ENCODE data around the gene BRSK2.

BRSK2 gene

GRCh38 chr11:1496091-1496760 lies 106.5 kb downstream of the BRSK2 start:
- no peak for DNase-seq
- H3K9me3 ChIP-seq (ENCODE audit: control insufficient read depth, low read length), result no peaks in the 10 kb centered on the region
- peaks cover 20% of the 10 kb centered on the region for H3K36me3 ChIP-seq (ENCODE audit: control insufficient read depth, insufficient read depth, low read length)
- no peaks in the 10 kb centered on the region for H3K27me3 ChIP-seq (replicated peaks; ENCODE audit: control insufficient read depth, insufficient read depth, low read length, poor library complexity, severe bottlenecking)
- H3K4me1 ChIP-seq (ENCODE audit: control insufficient read depth, insufficient read depth, low read length, poor library complexity, severe bottlenecking), result peaks cover 8% of the 10 kb centered on the region
- H3K4me3 ChIP-seq (ENCODE audit: insufficient read depth, low read depth, low read length, poor library complexity, severe bottlenecking), result no peak overlapping the region
- H3K27ac ChIP-seq (ENCODE audit: insufficient read depth, low read length, poor library complexity, severe bottlenecking), result no peak overlapping the region

GRCh38 chr11:1496761-1497095 lies 107.0 kb downstream of the BRSK2 start:
- Histone ChIP-seq H3K9me3 (ENCODE audit: control insufficient read depth, low read length) (no peaks in the 10 kb centered on the region), H3K27ac (ENCODE audit: insufficient read depth, low read length, poor library complexity, severe bottlenecking) (no peak overlapping the region), H3K4me3 (ENCODE audit: insufficient read depth, low read depth, low read length, poor library complexity, severe bottlenecking) (no peak overlapping the region), H3K27me3 (replicated peaks; ENCODE audit: control insufficient read depth, insufficient read depth, low read length, poor library complexity, severe bottlenecking) (no peaks in the 10 kb centered on the region), H3K4me1 (ENCODE audit: control insufficient read depth, insufficient read depth, low read length, poor library complexity, severe bottlenecking) (peaks cover 8% of the 10 kb centered on the region), H3K36me3 (ENCODE audit: control insufficient read depth, insufficient read depth, low read length) (peaks cover 23% of the 10 kb centered on the region)
- DNase-seq, result no peak

GRCh38 chr11:1497600-1497999 lies 107.9 kb downstream of the BRSK2 start:
- Histone ChIP-seq H3K4me3 (ENCODE audit: insufficient read depth, low read depth, low read length, poor library complexity, severe bottlenecking) (no peak overlapping the region), H3K4me1 (ENCODE audit: control insufficient read depth, insufficient read depth, low read length, poor library complexity, severe bottlenecking) (peaks cover 8% of the 10 kb centered on the region), H3K27me3 (replicated peaks; ENCODE audit: control insufficient read depth, insufficient read depth, low read length, poor library complexity, severe bottlenecking) (no peaks in the 10 kb centered on the region), H3K9me3 (ENCODE audit: control insufficient read depth, low read length) (no peaks in the 10 kb centered on the region), H3K36me3 (ENCODE audit: control insufficient read depth, insufficient read depth, low read length) (peaks cover 27% of the 10 kb centered on the region), H3K27ac (ENCODE audit: insufficient read depth, low read length, poor library complexity, severe bottlenecking) (no peak overlapping the region)
- no peak for DNase-seq

GRCh38 chr11:1498262-1498661 lies 108.5 kb downstream of the BRSK2 start:
- Histone ChIP-seq H3K4me1 (ENCODE audit: control insufficient read depth, insufficient read depth, low read length, poor library complexity, severe bottlenecking) (peaks cover 8% of the 10 kb centered on the region), H3K9me3 (ENCODE audit: control insufficient read depth, low read length) (no peaks in the 10 kb centered on the region), H3K27me3 (replicated peaks; ENCODE audit: control insufficient read depth, insufficient read depth, low read length, poor library complexity, severe bottlenecking) (no peaks in the 10 kb centered on the region), H3K27ac (ENCODE audit: insufficient read depth, low read length, poor library complexity, severe bottlenecking) (no peak overlapping the region), H3K36me3 (ENCODE audit: control insufficient read depth, insufficient read depth, low read length) (peaks cover 27% of the 10 kb centered on the region), H3K4me3 (ENCODE audit: insufficient read depth, low read depth, low read length, poor library complexity, severe bottlenecking) (no peak overlapping the region)
- DNase-seq, result no peak

- H3K36me3 ChIP-seq (ENCODE audit: control insufficient read depth, insufficient read depth, low read length), result peaks cover 27% of the 10 kb centered on the region
- no peaks in the 10 kb centered on the region for H3K9me3 ChIP-seq (ENCODE audit: control insufficient read depth, low read length)
- H3K4me3 ChIP-seq (ENCODE audit: insufficient read depth, low read depth, low read length, poor library complexity, severe bottlenecking), result no peak overlapping the region
- H3K27me3 ChIP-seq (replicated peaks; ENCODE audit: control insufficient read depth, insufficient read depth, low read length, poor library complexity, severe bottlenecking), result no peaks in the 10 kb centered on the region
- H3K4me1 ChIP-seq (ENCODE audit: control insufficient read depth, insufficient read depth, low read length, poor library complexity, severe bottlenecking), result peaks cover 8% of the 10 kb centered on the region
- H3K27ac ChIP-seq (ENCODE audit: insufficient read depth, low read length, poor library complexity, severe bottlenecking), result no peak overlapping the region
- DNase-seq, result no peak
Measured at GRCh38 chr11:1499261-1499890, 109.6 kb downstream of the BRSK2 start.

GRCh38 chr11:1499899-1500298 lies 110.2 kb downstream of the BRSK2 start:
- Histone ChIP-seq H3K27me3 (replicated peaks; ENCODE audit: control insufficient read depth, insufficient read depth, low read length, poor library complexity, severe bottlenecking) (no peaks in the 10 kb centered on the region), H3K4me3 (ENCODE audit: insufficient read depth, low read depth, low read length, poor library complexity, severe bottlenecking) (no peak overlapping the region), H3K9me3 (ENCODE audit: control insufficient read depth, low read length) (no peaks in the 10 kb centered on the region), H3K4me1 (ENCODE audit: control insufficient read depth, insufficient read depth, low read length, poor library complexity, severe bottlenecking) (peaks cover 8% of the 10 kb centered on the region), H3K27ac (ENCODE audit: insufficient read depth, low read length, poor library complexity, severe bottlenecking) (no peak overlapping the region), H3K36me3 (ENCODE audit: control insufficient read depth, insufficient read depth, low read length) (peaks cover 27% of the 10 kb centered on the region)
- DNase-seq, result no peak

- Histone ChIP-seq H3K36me3 (ENCODE audit: control insufficient read depth, insufficient read depth, low read length) (peaks cover 27% of the 10 kb centered on the region), H3K9me3 (ENCODE audit: control insufficient read depth, low read length) (no peaks in the 10 kb centered on the region), H3K4me3 (ENCODE audit: insufficient read depth, low read depth, low read length, poor library complexity, severe bottlenecking) (no peak overlapping the region), H3K4me1 (ENCODE audit: control insufficient read depth, insufficient read depth, low read length, poor library complexity, severe bottlenecking) (peaks cover 8% of the 10 kb centered on the region), H3K27me3 (replicated peaks; ENCODE audit: control insufficient read depth, insufficient read depth, low read length, poor library complexity, severe bottlenecking) (no peaks in the 10 kb centered on the region), H3K27ac (ENCODE audit: insufficient read depth, low read length, poor library complexity, severe bottlenecking) (no peak overlapping the region)
- DNase-seq, result no peak
Measured at GRCh38 chr11:1500466-1501420, 111.0 kb downstream of the BRSK2 start.

GRCh38 chr11:1501421-1502167 lies 111.9 kb downstream of the BRSK2 start:
- no peak overlapping the region for H3K4me3 ChIP-seq (ENCODE audit: insufficient read depth, low read depth, low read length, poor library complexity, severe bottlenecking)

GRCh38 chr11:1502168-1502953 lies 112.6 kb downstream of the BRSK2 start:
- peaks cover 27% of the 10 kb centered on the region for H3K36me3 ChIP-seq (ENCODE audit: control insufficient read depth, insufficient read depth, low read length)
- DNase-seq, result no peak

More at GRCh38 chr11:1501421-1502167, 111.9 kb downstream of the BRSK2 start:
- no peaks in the 10 kb centered on the region for H3K27me3 ChIP-seq (replicated peaks; ENCODE audit: control insufficient read depth, insufficient read depth, low read length, poor library complexity, severe bottlenecking)
- H3K4me1 ChIP-seq (ENCODE audit: control insufficient read depth, insufficient read depth, low read length, poor library complexity, severe bottlenecking), result peaks cover 12% of the 10 kb centered on the region
- no peaks in the 10 kb centered on the region for H3K9me3 ChIP-seq (ENCODE audit: control insufficient read depth, low read length)
- no peak overlapping the region for H3K27ac ChIP-seq (ENCODE audit: insufficient read depth, low read length, poor library complexity, severe bottlenecking)
- H3K36me3 ChIP-seq (ENCODE audit: control insufficient read depth, insufficient read depth, low read length), result peaks cover 27% of the 10 kb centered on the region
- DNase-seq, result no peak

More at GRCh38 chr11:1502168-1502953, 112.6 kb downstream of the BRSK2 start:
- Histone ChIP-seq H3K4me1 (ENCODE audit: control insufficient read depth, insufficient read depth, low read length, poor library complexity, severe bottlenecking) (peaks cover 9% of the 10 kb centered on the region), H3K27ac (ENCODE audit: insufficient read depth, low read length, poor library complexity, severe bottlenecking) (no peak overlapping the region), H3K4me3 (ENCODE audit: insufficient read depth, low read depth, low read length, poor library complexity, severe bottlenecking) (no peak overlapping the region), H3K9me3 (ENCODE audit: control insufficient read depth, low read length) (no peaks in the 10 kb centered on the region), H3K27me3 (replicated peaks; ENCODE audit: control insufficient read depth, insufficient read depth, low read length, poor library complexity, severe bottlenecking) (no peaks in the 10 kb centered on the region)
